Measurements from ENCODE around the gene AIFM3.

DNA sequence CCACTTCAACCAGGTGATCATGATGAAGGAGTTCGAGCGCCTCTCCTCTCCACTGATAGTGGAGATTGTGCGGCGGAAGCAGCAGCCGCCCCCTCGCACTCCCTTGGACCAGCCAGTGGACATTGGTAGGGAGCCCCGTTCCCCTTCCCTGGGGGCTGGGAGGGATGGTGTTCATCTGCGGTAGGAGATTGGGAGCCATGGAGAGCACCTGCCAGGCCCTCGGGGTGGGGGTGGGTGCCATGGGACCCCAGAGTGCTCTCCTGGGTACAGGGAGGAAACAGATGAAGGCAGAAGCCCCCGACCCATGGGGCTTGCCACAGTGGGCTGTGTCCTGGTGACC lies 27.8 kb downstream of the AIFM3 start:
- TF ChIP-seq EZH2 (IDR thresholded peaks at IDR 0.05; ENCODE audit: low read depth) (no peak), CTCF (conservative IDR thresholded peaks at IDR 0.05) (no peak)

Measured in PC-9 (cell line).